HEK293 (cell line): Measurements from ENCODE around the gene ZFPM1.

ENCODE experiments used
- CTCF ChIA-PET: fragments of 350-600 bp; formaldehyde crosslinking; extraction: SDS; loops from one replicate; lab custom pipeline; 2021; ENCODE audit warnings: antibody characterized with exemption; lab: Yijun Ruan, JAX
- POLR2A ChIA-PET: fragments of 300-600 bp; formaldehyde crosslinking; extraction: SDS; loops from one replicate; lab custom pipeline; 2020; ENCODE audit warnings: antibody characterized with exemption, inconsistent platforms; lab: Yijun Ruan, JAX
- H3K27ac ChIP-seq: fragments of 200-500 bp; sonication (Bioruptor generic); 2 replicates; pipeline ENCODE4 v1.5.1; 2014; ENCODE audit warnings: low read depth, low read length, control low read depth, inconsistent platforms; ENCODE audit errors: extremely low read depth
- H3K36me3 ChIP-seq, 2 experiments: fragments of 200-500 bp in 1 of 2; sonication (Bioruptor generic) in 1 of 2; 1 replicate in 1 of 2; 2 replicates in 1 of 2; pipeline ENCODE4 v1.5.1; 2014 to 2017; ENCODE audit warnings: inconsistent platforms in 2 of 2, low read length in 2 of 2; ENCODE audit not compliant: control insufficient read depth in 2 of 2, insufficient read depth in 1 of 2
- H3K4me1 ChIP-seq: fragments of 200-500 bp; sonication (Bioruptor generic); 2 replicates; pipeline ENCODE4 v1.5.1; 2014; ENCODE audit warnings: mild to moderate bottlenecking, low read length, inconsistent platforms; ENCODE audit not compliant: control insufficient read depth, insufficient read depth
- H3K4me3 ChIP-seq: 2 replicates; pipeline ENCODE4 v1.5.1; 2011; ENCODE audit warnings: low read depth, mild to moderate bottlenecking, control low read depth, low read length, moderate library complexity
- H3K9me3 ChIP-seq: fragments of 200-500 bp; sonication (Bioruptor generic); 2 replicates; pipeline ENCODE4 v1.5.1; 2014; ENCODE audit warnings: low read depth, low read length, inconsistent platforms; ENCODE audit not compliant: control insufficient read depth, insufficient read depth
- HOXA7 ChIP-seq: sonication (generic); formaldehyde crosslinking; IDR thresholded peaks from 2 replicates; pipeline ENCODE4 v1.8.1; 2022; ENCODE audit warnings: missing genetic modification reagents, borderline replicate concordance
- KLF1 ChIP-seq: fragments of 450-650 bp; formaldehyde crosslinking; IDR thresholded peaks from 2 replicates; pipeline ENCODE4 v1.5.1; 2016; ENCODE audit warnings: missing biosample characterization, missing genetic modification characterization
- ZBTB1 ChIP-seq: fragments of 450-650 bp; formaldehyde crosslinking; IDR thresholded peaks from 2 replicates; pipeline ENCODE4 v1.5.1; 2016; ENCODE audit warnings: missing biosample characterization, missing genetic modification characterization
- ZIC2 ChIP-seq: fragments of 450-650 bp; formaldehyde crosslinking; IDR thresholded peaks from 2 replicates; pipeline ENCODE4 v1.5.1; 2016; ENCODE audit warnings: missing biosample characterization, missing genetic modification characterization
- ZNF138 ChIP-seq: fragments of 450-650 bp; formaldehyde crosslinking; IDR thresholded peaks from 2 replicates; pipeline ENCODE4 v1.5.1; 2016; ENCODE audit warnings: missing biosample characterization, missing genetic modification characterization, borderline replicate concordance
- ZNF174 ChIP-seq: fragments of 450-650 bp; formaldehyde crosslinking; IDR thresholded peaks from 2 replicates; pipeline ENCODE4 v1.5.0; 2017; ENCODE audit warnings: missing biosample characterization, mild to moderate bottlenecking, missing genetic modification characterization
- ZNF2 ChIP-seq: fragments of 450-650 bp; formaldehyde crosslinking; IDR thresholded peaks from 2 replicates; pipeline ENCODE4 v1.5.1; 2016; ENCODE audit warnings: missing biosample characterization, missing genetic modification characterization
- ZNF202 ChIP-seq: fragments of 450-650 bp; formaldehyde crosslinking; IDR thresholded peaks from 2 replicates; pipeline ENCODE4 v1.5.1; 2016; ENCODE audit warnings: missing biosample characterization, missing genetic modification characterization, borderline replicate concordance
- ZNF324 ChIP-seq: fragments of 450-650 bp; formaldehyde crosslinking; IDR thresholded peaks from 2 replicates; pipeline ENCODE4 v1.5.1; 2016; ENCODE audit warnings: missing biosample characterization, missing genetic modification characterization
- ZNF629 ChIP-seq: fragments of 450-650 bp; formaldehyde crosslinking; IDR thresholded peaks from 2 replicates; pipeline ENCODE4 v1.5.1; 2017; ENCODE audit warnings: missing biosample characterization, missing genetic modification characterization
- ZNF677 ChIP-seq: fragments of 450-650 bp; IDR thresholded peaks from 2 replicates; pipeline ENCODE4 v1.5.0; 2018; ENCODE audit warnings: missing biosample characterization, mild to moderate bottlenecking, missing genetic modification characterization, moderate library complexity
- ZNF747 ChIP-seq: fragments of 450-650 bp; formaldehyde crosslinking; IDR thresholded peaks from 2 replicates; pipeline ENCODE4 v1.5.1; 2016; ENCODE audit warnings: missing biosample characterization, missing genetic modification characterization
- ZNF768 ChIP-seq: fragments of 450-650 bp; formaldehyde crosslinking; IDR thresholded peaks from 2 replicates; pipeline ENCODE4 v1.5.1; 2018; ENCODE audit warnings: missing biosample characterization, mild to moderate bottlenecking, missing genetic modification characterization
- TF ChIP-seq, protein P1 (sequence below): fragments of 450-650 bp; formaldehyde crosslinking; IDR thresholded peaks from 2 replicates; pipeline ENCODE4; 2016; ENCODE audit warnings: missing biosample characterization, missing genetic modification characterization
- TF ChIP-seq, protein P2 (sequence below): fragments of 450-650 bp; formaldehyde crosslinking; IDR thresholded peaks from 2 replicates; pipeline ENCODE4 v1.5.1; 2016; ENCODE audit warnings: missing biosample characterization, missing genetic modification characterization
- TF ChIP-seq, protein P3 (sequence below): fragments of 450-650 bp; formaldehyde crosslinking; conservative IDR thresholded peaks from 2 replicates; pipeline ENCODE4 v1.5.1; 2016; ENCODE audit warnings: low read depth, missing biosample characterization, missing genetic modification characterization
- TF ChIP-seq, protein P4 (sequence below): fragments of 450-650 bp; formaldehyde crosslinking; IDR thresholded peaks from 2 replicates; pipeline ENCODE4 v1.5.0; 2017; ENCODE audit warnings: missing biosample characterization, missing genetic modification characterization, borderline replicate concordance

The ZFPM1 gene

DNA sequence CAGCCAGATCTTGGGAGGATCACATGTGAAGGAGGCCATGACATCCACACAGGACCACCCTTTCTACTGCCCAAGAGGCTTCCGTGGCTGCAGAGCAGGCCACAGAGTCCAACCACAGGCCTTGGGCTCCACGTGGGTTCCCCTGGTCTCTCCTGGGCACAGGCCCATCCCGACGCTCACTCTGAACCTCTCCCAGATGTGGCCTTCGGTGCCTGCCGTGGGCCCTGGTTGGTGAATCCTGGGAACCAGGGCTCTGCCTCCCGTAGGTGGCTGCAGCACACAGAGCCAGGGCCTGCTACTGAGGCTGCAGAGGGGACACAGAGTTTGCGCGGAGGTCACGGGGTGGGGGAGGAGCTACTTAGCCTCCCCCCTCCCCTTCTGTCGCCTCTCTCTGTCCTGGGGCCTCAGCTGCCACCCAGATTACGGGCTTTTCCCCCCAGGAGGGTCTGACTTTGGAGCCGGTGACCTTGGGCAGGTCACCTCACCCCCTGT, 55.3 kb downstream of the ZFPM1 start:
- H3K4me1 ChIP-seq: peaks cover 15% of the 10 kb centered on the region
- ChIA-PET CTCF (interaction anchor here (1.0 kb wide), 1 partner anchor 27 kb away, joined by 3 read pairs; no protein-coding TSS in a partner anchor), POLR2A (no interaction called here)
- H3K4me3 ChIP-seq: no peak overlapping the region
- H3K9me3 ChIP-seq: no peaks in the 10 kb centered on the region
- TF ChIP-seq, protein P1, sequence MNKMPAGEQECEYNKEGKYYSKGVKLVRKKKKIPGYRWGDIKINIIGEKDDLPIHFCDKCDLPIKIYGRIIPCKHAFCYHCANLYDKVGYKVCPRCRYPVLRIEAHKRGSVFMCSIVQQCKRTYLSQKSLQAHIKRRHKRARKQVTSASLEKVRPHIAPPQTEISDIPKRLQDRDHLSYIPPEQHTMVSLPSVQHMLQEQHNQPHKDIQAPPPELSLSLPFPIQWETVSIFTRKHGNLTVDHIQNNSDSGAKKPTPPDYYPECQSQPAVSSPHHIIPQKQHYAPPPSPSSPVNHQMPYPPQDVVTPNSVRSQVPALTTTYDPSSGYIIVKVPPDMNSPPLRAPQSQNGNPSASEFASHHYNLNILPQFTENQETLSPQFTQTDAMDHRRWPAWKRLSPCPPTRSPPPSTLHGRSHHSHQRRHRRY (tag by site-specific recombination): no peak
- TF ChIP-seq ZNF324 (no peak), ZNF629 (tag by site-specific recombination) (no peak), ZNF202 (tag by site-specific recombination) (no peak), ZNF2 (tag by site-specific recombination) (no peak)
- TF ChIP-seq, protein P2, sequence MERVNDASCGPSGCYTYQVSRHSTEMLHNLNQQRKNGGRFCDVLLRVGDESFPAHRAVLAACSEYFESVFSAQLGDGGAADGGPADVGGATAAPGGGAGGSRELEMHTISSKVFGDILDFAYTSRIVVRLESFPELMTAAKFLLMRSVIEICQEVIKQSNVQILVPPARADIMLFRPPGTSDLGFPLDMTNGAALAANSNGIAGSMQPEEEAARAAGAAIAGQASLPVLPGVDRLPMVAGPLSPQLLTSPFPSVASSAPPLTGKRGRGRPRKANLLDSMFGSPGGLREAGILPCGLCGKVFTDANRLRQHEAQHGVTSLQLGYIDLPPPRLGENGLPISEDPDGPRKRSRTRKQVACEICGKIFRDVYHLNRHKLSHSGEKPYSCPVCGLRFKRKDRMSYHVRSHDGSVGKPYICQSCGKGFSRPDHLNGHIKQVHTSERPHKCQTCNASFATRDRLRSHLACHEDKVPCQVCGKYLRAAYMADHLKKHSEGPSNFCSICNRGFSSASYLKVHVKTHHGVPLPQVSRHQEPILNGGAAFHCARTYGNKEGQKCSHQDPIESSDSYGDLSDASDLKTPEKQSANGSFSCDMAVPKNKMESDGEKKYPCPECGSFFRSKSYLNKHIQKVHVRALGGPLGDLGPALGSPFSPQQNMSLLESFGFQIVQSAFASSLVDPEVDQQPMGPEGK (tag by site-specific recombination): no peak
- TF ChIP-seq, protein P3, sequence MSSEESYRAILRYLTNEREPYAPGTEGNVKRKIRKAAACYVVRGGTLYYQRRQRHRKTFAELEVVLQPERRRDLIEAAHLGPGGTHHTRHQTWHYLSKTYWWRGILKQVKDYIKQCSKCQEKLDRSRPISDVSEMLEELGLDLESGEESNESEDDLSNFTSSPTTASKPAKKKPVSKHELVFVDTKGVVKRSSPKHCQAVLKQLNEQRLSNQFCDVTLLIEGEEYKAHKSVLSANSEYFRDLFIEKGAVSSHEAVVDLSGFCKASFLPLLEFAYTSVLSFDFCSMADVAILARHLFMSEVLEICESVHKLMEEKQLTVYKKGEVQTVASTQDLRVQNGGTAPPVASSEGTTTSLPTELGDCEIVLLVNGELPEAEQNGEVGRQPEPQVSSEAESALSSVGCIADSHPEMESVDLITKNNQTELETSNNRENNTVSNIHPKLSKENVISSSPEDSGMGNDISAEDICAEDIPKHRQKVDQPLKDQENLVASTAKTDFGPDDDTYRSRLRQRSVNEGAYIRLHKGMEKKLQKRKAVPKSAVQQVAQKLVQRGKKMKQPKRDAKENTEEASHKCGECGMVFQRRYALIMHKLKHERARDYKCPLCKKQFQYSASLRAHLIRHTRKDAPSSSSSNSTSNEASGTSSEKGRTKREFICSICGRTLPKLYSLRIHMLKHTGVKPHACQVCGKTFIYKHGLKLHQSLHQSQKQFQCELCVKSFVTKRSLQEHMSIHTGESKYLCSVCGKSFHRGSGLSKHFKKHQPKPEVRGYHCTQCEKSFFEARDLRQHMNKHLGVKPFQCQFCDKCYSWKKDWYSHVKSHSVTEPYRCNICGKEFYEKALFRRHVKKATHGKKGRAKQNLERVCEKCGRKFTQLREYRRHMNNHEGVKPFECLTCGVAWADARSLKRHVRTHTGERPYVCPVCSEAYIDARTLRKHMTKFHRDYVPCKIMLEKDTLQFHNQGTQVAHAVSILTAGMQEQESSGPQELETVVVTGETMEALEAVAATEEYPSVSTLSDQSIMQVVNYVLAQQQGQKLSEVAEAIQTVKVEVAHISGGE: no peak
- H3K36me3 ChIP-seq: peaks cover 0 to 8% of the 10 kb centered on the region in 2 experiments; a peak in 1 of 3 replicates
- H3K27ac ChIP-seq: no peak overlapping the region

DNA sequence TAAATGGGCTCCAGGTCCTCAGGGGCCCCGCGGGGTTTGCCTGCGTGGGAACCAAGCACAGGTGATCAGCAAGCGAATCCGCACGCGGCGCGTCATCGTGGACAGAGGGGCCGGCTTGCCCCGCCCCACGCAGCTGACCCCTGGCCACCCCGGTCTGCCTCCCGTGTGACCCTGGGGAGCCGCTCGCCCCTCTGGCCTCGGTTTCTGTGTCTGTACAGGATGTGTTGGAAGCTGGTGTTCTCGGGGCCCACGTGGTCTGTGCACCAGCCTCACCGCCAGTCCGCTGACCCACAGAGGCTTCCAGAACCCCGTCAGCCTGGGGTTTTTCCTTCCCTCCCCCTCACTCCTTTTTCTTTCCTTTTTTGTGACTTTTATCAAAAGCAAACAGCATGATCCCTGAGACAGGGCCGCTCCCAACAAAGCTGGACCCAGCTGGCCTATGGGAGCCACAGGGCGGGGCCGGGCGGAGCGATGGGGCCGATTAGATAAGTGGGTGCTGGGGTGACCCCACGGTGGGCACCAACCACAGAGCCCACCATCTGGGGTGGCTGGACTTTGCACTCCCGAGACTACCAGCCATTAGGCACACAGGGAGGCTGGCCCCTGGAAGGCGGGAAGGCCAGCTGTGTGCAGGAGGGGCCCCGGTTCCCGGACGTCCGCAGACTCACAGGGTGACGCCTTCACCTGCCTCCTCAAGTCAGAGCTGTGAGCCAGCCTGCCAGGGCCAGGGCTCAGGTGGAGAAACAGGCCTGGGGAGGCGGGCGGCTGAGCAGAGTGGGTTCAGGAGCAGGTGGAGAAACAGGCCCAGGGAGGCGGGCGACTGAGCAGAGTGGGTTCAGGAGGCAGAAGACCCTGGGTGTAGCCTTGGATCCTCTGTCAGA, 56.0 kb downstream of the ZFPM1 start:
- no peak overlapping the region for H3K4me3 ChIP-seq
- no peaks in the 10 kb centered on the region for H3K9me3 ChIP-seq
- peaks cover 0 to 8% of the 10 kb centered on the region in 2 experiments; a peak in 1 of 3 replicates for H3K36me3 ChIP-seq
- TF ChIP-seq ZNF138 (tag by site-specific recombination) (no peak), KLF1 (tag by site-specific recombination) (peak; percentile 61), ZIC2 (tag by site-specific recombination) (peak; percentile 57)
- H3K4me1 ChIP-seq: peaks cover 15% of the 10 kb centered on the region
- no peak overlapping the region for H3K27ac ChIP-seq
- POLR2A ChIA-PET: no interaction called here
- CTCF ChIA-PET: interaction anchor here (0.9 to 1.4 kb wide), 3 partner anchors 28 to 65 kb away, joined by 3 read pairs; no protein-coding TSS in a partner anchor

DNA sequence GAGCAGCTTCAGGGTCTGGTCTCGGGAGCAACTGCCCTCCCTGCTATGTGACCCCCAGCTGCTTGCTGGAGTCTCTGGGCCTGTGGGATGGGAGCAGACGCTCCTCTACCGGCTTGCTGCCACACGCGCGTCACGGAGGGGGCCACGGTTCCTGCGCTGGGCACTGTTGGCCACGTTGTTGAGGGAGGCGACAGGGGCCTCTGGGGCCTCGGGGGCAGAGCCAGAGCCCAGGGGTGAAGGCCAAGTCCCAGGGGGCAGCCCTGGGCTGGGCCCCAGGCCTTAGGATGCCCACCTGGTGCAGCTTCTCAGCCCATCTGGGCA, 56.6 kb downstream of the ZFPM1 start:
- CTCF ChIA-PET: interaction anchor here (0.9 to 1.4 kb wide), 3 partner anchors 29 to 66 kb away, joined by 3 read pairs; no protein-coding TSS in a partner anchor
- Histone ChIP-seq H3K4me3 (no peak overlapping the region), H3K9me3 (no peaks in the 10 kb centered on the region), H3K4me1 (peaks cover 15% of the 10 kb centered on the region), H3K27ac (peak overlapping the region; percentile 48; the same call in 1 of the 2 replicates), H3K36me3 (peaks cover 0 to 8% of the 10 kb centered on the region in 2 experiments; a peak in 1 of 3 replicates)
- POLR2A ChIA-PET: no interaction called here
- TF ChIP-seq HOXA7 (CRISPR knock-in tag): no peak
- TF ChIP-seq ZNF677 (tag by site-specific recombination): no peak
- TF ChIP-seq, protein P2 (tag by site-specific recombination): no peak
- TF ChIP-seq ZBTB1 (tag by site-specific recombination): no peak
- TF ChIP-seq, protein P4, sequence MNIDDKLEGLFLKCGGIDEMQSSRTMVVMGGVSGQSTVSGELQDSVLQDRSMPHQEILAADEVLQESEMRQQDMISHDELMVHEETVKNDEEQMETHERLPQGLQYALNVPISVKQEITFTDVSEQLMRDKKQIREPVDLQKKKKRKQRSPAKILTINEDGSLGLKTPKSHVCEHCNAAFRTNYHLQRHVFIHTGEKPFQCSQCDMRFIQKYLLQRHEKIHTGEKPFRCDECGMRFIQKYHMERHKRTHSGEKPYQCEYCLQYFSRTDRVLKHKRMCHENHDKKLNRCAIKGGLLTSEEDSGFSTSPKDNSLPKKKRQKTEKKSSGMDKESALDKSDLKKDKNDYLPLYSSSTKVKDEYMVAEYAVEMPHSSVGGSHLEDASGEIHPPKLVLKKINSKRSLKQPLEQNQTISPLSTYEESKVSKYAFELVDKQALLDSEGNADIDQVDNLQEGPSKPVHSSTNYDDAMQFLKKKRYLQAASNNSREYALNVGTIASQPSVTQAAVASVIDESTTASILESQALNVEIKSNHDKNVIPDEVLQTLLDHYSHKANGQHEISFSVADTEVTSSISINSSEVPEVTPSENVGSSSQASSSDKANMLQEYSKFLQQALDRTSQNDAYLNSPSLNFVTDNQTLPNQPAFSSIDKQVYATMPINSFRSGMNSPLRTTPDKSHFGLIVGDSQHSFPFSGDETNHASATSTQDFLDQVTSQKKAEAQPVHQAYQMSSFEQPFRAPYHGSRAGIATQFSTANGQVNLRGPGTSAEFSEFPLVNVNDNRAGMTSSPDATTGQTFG: no peak
- no peak for TF ChIP-seq ZNF747 (tag by site-specific recombination)
- TF ChIP-seq ZNF174 (tag by site-specific recombination): no peak
- no peak for TF ChIP-seq ZNF768
